Measurements from ENCODE around the gene STARD5.

STARD5 gene

DNA sequence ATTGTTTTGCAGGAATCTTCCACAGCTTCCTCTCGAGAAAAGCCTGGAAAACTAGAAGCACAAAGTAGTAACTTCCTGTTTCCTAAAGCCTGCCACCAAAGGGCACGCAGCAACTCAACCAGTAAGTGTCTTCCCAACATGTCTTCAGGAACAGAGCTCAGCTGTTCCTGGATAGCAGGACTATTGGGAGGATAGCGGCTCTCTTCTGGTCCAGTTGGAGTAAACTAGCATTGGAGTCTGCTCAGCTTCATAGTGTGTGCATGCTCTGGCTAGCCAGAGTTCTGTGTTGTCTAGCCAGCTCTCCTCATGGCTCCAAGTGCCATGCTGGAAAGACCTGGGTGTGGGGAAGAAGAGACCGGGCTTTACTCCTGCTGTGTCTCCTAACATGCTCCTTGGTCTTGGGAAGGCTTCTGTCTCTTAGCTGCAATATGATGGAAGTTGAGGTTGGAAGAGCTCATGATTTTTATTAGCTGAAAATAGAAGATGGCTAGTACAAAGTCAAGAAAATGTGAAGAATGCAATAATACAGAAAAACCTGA lies 64.1 kb downstream of the STARD5 start:
- TF ChIP-seq, protein P1, sequence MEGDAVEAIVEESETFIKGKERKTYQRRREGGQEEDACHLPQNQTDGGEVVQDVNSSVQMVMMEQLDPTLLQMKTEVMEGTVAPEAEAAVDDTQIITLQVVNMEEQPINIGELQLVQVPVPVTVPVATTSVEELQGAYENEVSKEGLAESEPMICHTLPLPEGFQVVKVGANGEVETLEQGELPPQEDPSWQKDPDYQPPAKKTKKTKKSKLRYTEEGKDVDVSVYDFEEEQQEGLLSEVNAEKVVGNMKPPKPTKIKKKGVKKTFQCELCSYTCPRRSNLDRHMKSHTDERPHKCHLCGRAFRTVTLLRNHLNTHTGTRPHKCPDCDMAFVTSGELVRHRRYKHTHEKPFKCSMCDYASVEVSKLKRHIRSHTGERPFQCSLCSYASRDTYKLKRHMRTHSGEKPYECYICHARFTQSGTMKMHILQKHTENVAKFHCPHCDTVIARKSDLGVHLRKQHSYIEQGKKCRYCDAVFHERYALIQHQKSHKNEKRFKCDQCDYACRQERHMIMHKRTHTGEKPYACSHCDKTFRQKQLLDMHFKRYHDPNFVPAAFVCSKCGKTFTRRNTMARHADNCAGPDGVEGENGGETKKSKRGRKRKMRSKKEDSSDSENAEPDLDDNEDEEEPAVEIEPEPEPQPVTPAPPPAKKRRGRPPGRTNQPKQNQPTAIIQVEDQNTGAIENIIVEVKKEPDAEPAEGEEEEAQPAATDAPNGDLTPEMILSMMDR (IDR thresholded peaks at IDR 0.05; ENCODE audit: borderline replicate concordance, extremely low read depth, low read length, poor library complexity, severe bottlenecking): no peak
- TF ChIP-seq EZH2 (IDR thresholded peaks at IDR 0.05; ENCODE audit: borderline replicate concordance, low read depth, low read length, severe bottlenecking): no peak
- Histone ChIP-seq H3K9ac (ENCODE audit: low read depth, low read length) (no peak overlapping the region), H3K36me3 (ENCODE audit: insufficient read depth, low read length) (no peaks in the 10 kb centered on the region), H3K9me3 (ENCODE audit: insufficient read depth, low read length, severe bottlenecking) (no peaks in the 10 kb centered on the region), H2AFZ (ENCODE audit: low read depth, low read length) (no peak overlapping the region), H3K4me1 (ENCODE audit: insufficient read depth, low read length) (no peaks in the 10 kb centered on the region), H3K27ac (ENCODE audit: low read length) (no peak overlapping the region), H3K4me2 (ENCODE audit: insufficient read depth, low read length) (no peak overlapping the region), H3K27me3 (ENCODE audit: insufficient read depth, low read length, poor library complexity) (peaks cover 10% of the 10 kb centered on the region), H3K79me2 (ENCODE audit: insufficient read depth, low read length) (no peaks in the 10 kb centered on the region), H4K20me1 (ENCODE audit: insufficient read depth, low read length) (no peaks in the 10 kb centered on the region), H3K4me3 (ENCODE audit: low read depth in 1 of 2, low read length in 2 of 2) (no peak overlapping the region)
- DNase-seq (no peak), ATAC-seq (ENCODE audit: insufficient read depth, low read depth) (no peak)

Measured in DND-41 (cell line).